GM10266 (cell line): Measurements from ENCODE around the gene SH3BP2.
A peak's percentile ranks its signal among the peaks of the same experiment; 100 is the strongest.

Source experiments
- DNase-seq: peaks from one replicate; pipeline ENCODE4 v3.0.0; 2012; ENCODE audit errors: extremely low spot score
- TF ChIP-seq, protein P1 (sequence below): IDR thresholded peaks from 2 replicates; pipeline ENCODE4 v1.5.1; 2012; ENCODE audit warnings: mild to moderate bottlenecking, low read depth; ENCODE audit not compliant: control insufficient read depth, insufficient read depth; ENCODE audit errors: missing control alignments

Gene SH3BP2

GRCh38 chr4:2792711-2793585 is at the start of gene SH3BP2:
Gene SH3BP2, plus strand, starts transcription at chr4:2793085. Its CDS starts 27,533 bp downstream, at chr4:2820618.
- DNase-seq, result peak; percentile 88
- TF ChIP-seq, protein P1, sequence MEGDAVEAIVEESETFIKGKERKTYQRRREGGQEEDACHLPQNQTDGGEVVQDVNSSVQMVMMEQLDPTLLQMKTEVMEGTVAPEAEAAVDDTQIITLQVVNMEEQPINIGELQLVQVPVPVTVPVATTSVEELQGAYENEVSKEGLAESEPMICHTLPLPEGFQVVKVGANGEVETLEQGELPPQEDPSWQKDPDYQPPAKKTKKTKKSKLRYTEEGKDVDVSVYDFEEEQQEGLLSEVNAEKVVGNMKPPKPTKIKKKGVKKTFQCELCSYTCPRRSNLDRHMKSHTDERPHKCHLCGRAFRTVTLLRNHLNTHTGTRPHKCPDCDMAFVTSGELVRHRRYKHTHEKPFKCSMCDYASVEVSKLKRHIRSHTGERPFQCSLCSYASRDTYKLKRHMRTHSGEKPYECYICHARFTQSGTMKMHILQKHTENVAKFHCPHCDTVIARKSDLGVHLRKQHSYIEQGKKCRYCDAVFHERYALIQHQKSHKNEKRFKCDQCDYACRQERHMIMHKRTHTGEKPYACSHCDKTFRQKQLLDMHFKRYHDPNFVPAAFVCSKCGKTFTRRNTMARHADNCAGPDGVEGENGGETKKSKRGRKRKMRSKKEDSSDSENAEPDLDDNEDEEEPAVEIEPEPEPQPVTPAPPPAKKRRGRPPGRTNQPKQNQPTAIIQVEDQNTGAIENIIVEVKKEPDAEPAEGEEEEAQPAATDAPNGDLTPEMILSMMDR, result no peak

DNA sequence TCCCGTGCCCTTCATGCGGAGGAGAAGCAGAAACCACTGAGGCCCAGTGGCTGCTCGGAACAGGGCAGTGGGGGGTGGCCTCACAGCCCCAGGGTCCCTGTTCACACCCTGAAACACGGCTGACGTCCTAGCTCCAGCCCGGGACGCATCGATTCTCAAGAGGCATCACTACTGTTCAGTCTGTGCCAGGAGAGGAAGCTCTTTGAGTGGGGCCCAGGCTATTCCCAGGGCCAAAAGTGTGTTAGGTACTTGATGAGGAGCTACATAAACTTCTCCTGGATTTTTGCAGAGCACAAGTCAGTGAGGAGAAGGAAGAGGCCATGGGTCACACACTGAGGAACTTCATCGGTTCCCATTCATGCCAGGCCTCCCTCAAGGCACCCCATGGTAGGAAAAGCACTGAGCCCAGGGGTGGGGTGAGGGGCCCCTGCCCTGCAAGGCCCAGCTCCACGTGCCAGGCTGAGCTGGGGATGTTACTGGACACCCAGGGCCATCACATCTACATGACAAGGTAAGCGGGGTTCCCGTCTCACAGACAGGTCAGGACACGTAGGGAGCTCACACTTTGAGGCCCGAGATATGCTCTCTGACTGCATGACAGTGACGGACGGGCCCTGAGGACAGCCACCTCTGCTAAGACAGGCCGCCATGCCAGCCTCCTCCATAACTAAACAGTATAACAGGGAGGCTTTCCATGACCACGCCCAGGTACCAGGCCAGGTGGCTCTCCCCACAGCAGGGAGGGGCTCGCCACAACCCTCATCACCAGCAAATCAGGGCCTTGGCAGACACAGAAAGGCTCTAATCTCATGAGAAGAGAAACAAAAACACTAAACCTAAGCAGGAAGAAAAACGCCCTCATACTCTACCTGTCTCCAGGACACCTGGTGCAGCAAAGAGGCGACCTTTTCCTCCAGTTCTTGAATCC is 49.1 kb upstream of the SH3BP2 start:
- DNase-seq, result no peak
- TF ChIP-seq, protein P1, result no peak

DNA sequence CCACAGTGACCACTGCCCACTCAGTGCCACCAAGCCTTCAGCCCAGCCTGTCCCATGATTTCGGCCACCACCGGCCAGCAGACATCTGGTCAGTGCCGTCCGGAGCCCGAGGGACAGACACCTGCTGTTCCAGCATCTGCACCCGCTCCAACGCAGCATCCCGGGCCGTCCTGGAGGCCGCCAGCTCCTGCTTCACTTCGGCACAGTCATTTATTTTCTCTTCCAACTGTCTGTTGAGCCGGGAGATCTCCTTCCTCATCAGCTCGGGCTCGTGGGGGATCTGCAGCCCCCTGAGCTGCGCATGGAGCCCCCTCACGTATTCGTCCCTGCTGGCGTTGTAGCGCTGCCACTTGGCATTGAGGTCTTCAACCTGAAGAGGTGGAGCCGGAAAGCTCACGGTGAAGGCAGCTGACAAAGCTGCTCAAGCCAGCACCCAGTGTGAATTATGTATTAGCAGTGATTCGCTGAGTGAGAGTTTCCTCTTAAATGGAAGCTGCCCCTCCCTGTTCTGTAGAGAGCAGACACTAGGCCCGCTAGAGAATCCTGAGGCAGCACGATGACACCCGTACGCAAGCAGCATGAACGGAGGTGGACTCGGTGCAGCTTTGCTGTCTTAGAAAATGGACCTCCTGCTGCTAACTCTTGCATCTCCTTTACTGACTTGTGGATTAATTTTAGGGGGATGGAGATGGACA is 48.2 kb upstream of the SH3BP2 start:
- TF ChIP-seq, protein P1, result no peak
- no peak for DNase-seq

DNA sequence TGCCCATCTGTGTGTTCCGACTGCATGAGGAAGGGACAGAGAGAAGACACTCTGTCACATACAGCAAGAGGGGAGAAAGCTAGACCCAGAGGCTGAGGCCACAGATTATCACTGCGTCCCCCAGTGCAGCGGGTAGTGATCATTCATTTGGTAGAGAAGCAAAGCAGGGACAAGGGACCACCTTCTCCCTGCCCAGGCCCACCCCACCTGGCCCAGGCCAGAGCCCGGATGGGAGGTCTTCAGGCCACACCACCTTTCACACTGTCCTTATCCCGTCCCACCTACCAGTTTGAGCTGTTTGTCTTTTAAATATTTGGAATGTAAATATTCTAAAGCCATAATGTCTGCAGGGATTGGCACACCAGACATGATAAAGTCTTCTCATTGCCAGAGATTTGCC is 47.4 kb upstream of the SH3BP2 start:
- DNase-seq, result no peak
- TF ChIP-seq, protein P1, result no peak

- DNase-seq, result peak; percentile 95
- TF ChIP-seq, protein P1, result no peak
Observed at GRCh38 chr4:2745981-2746806, 46.7 kb upstream of the SH3BP2 start.
